Ascending aorta (tissue), 2 donors: Measurements from ENCODE around the gene KCNE3. TPM values are rescaled to one million over a fixed set of nuclear protein-coding genes. Genes with fewer than 3 reads are reported as not detected.

Source experiments
- DNase-seq, 2 donors: peaks; one replicate each; pipeline ENCODE4 v3.0.0-alpha.2; 2019; ENCODE audit warnings: low spot score in 2 of 2
- H3K27ac ChIP-seq, 2 donors: fragments of 200-600 bp; sonication (generic); one replicate each; pipeline ENCODE4 v1.5.1; 2016 to 2017; ENCODE audit warnings: mild to moderate bottlenecking in 1 of 2
- H3K27me3 ChIP-seq: fragments of 200-600 bp; sonication (generic); one replicate; pipeline ENCODE4 v1.5.1; 2017
- H3K36me3 ChIP-seq, 2 donors: fragments of 200-600 bp; sonication (generic); one replicate each; pipeline ENCODE4 v1.5.1; 2016
- H3K4me1 ChIP-seq, 2 donors: fragments of 200-600 bp; sonication (generic); one replicate each; pipeline ENCODE4 v1.5.1; 2016 to 2017; ENCODE audit warnings: mild to moderate bottlenecking in 1 of 2
- H3K4me3 ChIP-seq, 2 donors: fragments of 200-600 bp; sonication (generic); one replicate each; pipeline ENCODE4 v1.5.1; 2016 to 2017; ENCODE audit warnings: mild to moderate bottlenecking in 1 of 2
- H3K9me3 ChIP-seq, 2 donors: fragments of 200-600 bp; sonication (generic); one replicate each; pipeline ENCODE4 v1.5.1; 2016
- intact Hi-C: fragments of 100-400 bp; cut with DNase I; formaldehyde crosslinking; loops from one replicate; pipeline ENCODE4 v1.15.1; 2023
- total RNA-seq: library from RNA; depleted of rRNA; stranded (reverse); fragments of >200 nt; gene quantifications from one replicate; pipeline ENCODE4 v1.1.0, GENCODE V29; 2016
- TF ChIP-seq, protein P1 (sequence below), 3 experiments: fragments of 200-600 bp in 2 of 3; fragments of 450-650 bp in 1 of 3; sonication (generic) in 2 of 3; IDR thresholded peaks; one replicate each; pipeline ENCODE4 v1.5.1; 2016 to 2019; ENCODE audit warnings: antibody characterized with exemption in 3 of 3, mild to moderate bottlenecking in 1 of 3, moderate library complexity in 1 of 3

Gene KCNE3, protein sequence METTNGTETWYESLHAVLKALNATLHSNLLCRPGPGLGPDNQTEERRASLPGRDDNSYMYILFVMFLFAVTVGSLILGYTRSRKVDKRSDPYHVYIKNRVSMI
- total RNA-seq, result not detected

DNA sequence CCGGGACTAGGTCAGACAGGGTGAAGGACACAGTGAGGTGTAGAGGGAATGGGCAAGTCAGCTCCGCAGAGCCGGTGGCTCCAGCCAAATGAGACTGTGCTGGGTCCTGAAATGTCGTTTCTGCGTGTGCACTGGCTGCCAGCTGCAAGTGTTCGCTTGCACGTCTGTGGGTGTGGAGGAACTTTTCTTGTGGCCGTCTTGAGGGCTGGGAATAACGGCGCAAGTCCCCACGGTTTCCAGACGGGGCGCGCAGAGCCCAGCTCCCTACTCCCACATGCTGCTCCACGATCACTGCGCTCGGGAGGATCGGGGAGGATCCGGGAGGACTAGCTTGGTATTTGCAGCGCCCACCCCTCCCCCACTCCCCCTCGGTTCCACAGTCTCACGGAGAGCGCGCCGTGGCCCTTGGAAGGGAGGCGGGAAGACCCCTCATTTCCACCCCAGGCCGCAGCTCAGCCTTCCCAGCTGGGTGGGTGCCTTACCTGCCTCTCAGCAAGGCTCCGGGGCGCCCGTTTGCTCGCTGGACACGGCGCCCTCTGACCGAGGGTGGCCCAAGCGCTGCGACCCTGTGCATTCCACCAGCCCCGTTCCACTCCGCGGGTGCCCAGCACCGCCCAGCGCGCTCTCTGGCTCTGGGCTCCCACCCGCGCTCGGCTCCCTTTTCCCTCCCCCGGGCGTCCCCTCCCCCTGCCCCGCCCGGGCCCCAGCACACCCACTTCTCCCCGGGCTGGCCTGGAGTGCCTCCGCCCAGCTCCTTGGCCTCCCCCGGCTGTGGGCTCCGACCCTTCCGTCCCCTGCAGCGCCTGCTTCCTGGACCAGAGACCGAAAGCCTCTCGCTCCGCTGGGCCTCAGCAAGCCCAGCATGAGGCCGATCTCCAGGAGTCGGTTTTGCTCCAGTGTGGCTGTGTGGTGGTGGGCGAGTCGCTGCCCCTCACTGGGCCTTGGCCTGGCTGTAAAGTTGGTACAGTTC is at the start of gene KCNE3:
Gene KCNE3, minus strand, starts transcription at position 634 of the 970 bp plus-strand sequence. CDS start 9,986 bp downstream, outside the sequence.
- intact Hi-C loops, result loop anchor here (10.0 kb wide), 1 partner anchor 258 kb away; no protein-coding TSS in a partner anchor
- Histone ChIP-seq H3K36me3 (no peaks in the 10 kb centered on the region), H3K4me3 (peak within 1 kb of the TSS; percentile 46 to 68), H3K9me3 (no peaks in the 10 kb centered on the region), H3K27ac (no peak within 1 kb of the TSS), H3K4me1 (peaks cover 0 to 8% of the 10 kb centered on the region in 2 donors), H3K27me3 (no peaks in the 10 kb centered on the region)
- TF ChIP-seq, protein P1, sequence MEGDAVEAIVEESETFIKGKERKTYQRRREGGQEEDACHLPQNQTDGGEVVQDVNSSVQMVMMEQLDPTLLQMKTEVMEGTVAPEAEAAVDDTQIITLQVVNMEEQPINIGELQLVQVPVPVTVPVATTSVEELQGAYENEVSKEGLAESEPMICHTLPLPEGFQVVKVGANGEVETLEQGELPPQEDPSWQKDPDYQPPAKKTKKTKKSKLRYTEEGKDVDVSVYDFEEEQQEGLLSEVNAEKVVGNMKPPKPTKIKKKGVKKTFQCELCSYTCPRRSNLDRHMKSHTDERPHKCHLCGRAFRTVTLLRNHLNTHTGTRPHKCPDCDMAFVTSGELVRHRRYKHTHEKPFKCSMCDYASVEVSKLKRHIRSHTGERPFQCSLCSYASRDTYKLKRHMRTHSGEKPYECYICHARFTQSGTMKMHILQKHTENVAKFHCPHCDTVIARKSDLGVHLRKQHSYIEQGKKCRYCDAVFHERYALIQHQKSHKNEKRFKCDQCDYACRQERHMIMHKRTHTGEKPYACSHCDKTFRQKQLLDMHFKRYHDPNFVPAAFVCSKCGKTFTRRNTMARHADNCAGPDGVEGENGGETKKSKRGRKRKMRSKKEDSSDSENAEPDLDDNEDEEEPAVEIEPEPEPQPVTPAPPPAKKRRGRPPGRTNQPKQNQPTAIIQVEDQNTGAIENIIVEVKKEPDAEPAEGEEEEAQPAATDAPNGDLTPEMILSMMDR (IDR thresholded peaks at IDR 0.05), result no peak
- peak in 1 of 2 donors; percentile 62 for DNase-seq

DNA sequence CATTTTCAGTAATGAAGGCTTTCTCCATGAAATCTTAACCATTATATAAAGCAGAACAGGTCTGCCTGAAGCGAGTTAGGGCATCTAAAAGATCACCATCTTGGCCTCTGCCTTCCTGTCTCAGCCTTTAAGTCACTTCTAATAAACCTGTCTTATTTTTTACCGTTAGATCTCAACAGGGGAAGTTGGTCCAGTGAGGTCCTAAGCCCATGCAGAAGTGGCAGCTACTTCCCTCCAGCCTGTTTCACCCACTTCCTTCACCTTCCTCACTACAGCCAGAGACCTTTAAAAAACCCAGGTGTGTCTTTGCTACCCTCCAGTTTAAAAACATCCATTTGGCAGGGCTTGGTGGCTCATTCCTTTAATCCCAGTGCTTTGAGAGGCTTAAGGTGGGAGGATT is 40.2 kb upstream of the KCNE3 start:
- Histone ChIP-seq H3K9me3 (peaks cover 0 to 7% of the 10 kb centered on the region in 2 donors), H3K4me3 (no peak overlapping the region), H3K36me3 (no peaks in the 10 kb centered on the region), H3K27me3 (no peaks in the 10 kb centered on the region), H3K27ac (no peak overlapping the region), H3K4me1 (no peaks in the 10 kb centered on the region)
- intact Hi-C loops, result no loop called here
- DNase-seq, result no peak
- TF ChIP-seq, protein P1 (IDR thresholded peaks at IDR 0.05), result no peak

DNA sequence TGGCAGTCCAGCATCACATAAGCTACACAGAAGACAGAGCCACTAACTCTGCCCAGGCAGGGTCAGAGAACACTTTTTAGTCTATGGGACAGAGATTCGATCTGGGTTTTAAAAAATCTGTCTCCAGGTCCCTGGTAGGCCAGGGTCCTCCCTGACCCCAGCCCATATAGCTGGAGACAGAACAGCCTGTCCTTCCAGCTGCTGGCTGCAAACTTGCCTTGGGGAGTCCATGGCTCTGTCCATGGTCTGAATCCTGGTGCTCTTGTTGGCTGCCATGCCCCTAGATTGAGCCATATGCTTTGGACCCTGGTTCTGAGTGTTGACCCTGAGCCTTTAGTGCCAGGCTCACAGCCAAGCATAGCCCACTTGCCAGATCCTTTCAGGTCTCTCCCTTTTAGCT is 39.5 kb upstream of the KCNE3 start:
- DNase-seq, result no peak
- Histone ChIP-seq H3K27ac (no peak overlapping the region), H3K27me3 (no peaks in the 10 kb centered on the region), H3K4me3 (no peak overlapping the region), H3K9me3 (peaks cover 0 to 10% of the 10 kb centered on the region in 2 donors), H3K4me1 (no peaks in the 10 kb centered on the region), H3K36me3 (no peaks in the 10 kb centered on the region)
- TF ChIP-seq, protein P1 (IDR thresholded peaks at IDR 0.05), result no peak
- intact Hi-C loops, result no loop called here

DNA sequence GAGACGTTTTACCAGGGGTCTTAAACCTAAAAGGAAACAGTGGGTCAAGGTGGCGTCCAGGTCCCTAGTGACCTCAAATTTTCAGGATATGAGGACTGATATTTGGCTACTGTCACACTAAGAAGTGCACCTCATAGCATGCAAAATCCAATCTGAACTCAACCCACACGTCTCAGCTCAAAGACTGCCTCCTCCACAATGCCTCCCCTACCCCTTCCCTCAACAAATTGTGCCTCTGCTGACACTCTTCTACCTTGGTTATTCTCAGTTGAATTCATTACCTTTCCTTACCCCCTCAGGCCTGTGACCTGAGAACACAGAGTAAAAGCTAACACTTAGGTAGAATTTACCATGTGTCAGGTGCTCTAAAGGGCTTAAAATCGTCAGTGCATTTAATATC is 38.6 kb upstream of the KCNE3 start:
- intact Hi-C loops, result no loop called here
- H3K27me3 ChIP-seq, result no peaks in the 10 kb centered on the region
- H3K36me3 ChIP-seq, result no peaks in the 10 kb centered on the region
- DNase-seq, result no peak
- no peak overlapping the region for H3K27ac ChIP-seq
- TF ChIP-seq, protein P1 (IDR thresholded peaks at IDR 0.05), result no peak
- peaks cover 0 to 10% of the 10 kb centered on the region in 2 donors for H3K9me3 ChIP-seq
- H3K4me3 ChIP-seq, result no peak overlapping the region
- H3K4me1 ChIP-seq, result no peaks in the 10 kb centered on the region

DNA sequence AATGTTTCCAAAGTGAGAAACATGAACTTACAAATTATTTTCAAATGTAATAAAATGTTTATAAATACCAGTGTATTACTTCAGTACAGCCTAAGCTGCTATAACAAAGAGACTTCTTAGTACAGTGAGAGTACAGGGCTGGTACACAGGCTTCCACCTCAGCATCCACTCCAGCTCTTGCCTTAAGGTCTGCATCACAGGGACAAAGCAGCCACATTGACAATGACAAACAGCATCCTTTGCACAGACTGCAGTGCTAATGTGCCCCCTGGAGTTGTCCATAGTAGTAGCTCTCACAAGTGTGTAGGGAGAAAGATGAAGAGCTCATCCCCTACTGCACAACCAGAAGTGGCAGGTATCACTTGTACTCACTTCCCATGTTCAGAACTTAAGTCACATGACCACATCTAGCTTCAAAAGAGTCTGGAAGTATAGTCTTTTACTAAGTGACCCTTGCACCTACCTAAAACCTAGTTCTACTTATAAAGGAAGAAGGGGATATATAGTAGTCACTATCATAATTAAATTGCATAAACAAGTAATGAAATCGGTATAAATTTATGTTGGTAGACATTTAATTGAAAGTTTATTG is 36.8 kb upstream of the KCNE3 start:
- intact Hi-C loops, result no loop called here
- no peak for DNase-seq
- Histone ChIP-seq H3K27ac (no peak overlapping the region), H3K9me3 (peaks cover 0 to 10% of the 10 kb centered on the region in 2 donors), H3K36me3 (no peaks in the 10 kb centered on the region), H3K4me3 (no peak overlapping the region), H3K27me3 (no peaks in the 10 kb centered on the region), H3K4me1 (no peaks in the 10 kb centered on the region)
- TF ChIP-seq, protein P1 (IDR thresholded peaks at IDR 0.05), result no peak
